Astrocyte of the spinal cord (primary cell): ENCODE results near the gene ZMIZ1.

ENCODE experiments used
- DNase-seq: peaks from one replicate; pipeline ENCODE4 v3.0.0; 2011; ENCODE audit warnings: low read depth, low spot score
- H3K4me3 ChIP-seq: 2 replicates; pipeline ENCODE4 v1.5.1; 2011; ENCODE audit warnings: low read depth, mild to moderate bottlenecking, low read length, moderate library complexity
- CTCF ChIP-seq: IDR thresholded peaks from 2 replicates; pipeline ENCODE4 v1.5.1; 2012; ENCODE audit warnings: low read depth, mild to moderate bottlenecking, low read length, inconsistent platforms
- in situ Hi-C: cut with HindIII; loops from 2 replicates; pipeline ENCODE4 v1.10.0; 2017; ENCODE audit warnings: low sequenced_read_pairs

Gene ZMIZ1

DNA sequence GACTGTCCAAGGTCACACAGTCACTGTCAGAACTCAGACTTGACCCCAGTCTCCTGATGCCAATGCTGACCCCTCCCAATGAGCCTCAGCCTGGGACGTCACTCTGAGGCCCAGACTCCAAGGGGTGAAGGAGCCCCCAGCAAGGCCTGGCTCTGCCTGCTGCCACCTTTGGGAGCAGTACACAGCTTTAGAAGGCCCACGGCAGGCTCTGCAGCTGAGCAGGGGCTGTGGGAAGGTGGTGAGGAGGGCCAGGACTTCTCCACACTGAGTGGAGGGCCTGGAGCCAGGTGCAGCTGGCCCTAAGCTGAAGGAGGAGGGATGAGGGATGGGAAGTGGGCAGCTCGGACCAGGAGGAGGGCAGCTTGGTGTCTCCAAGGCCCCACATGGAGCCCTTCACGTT is 23.9 kb upstream of the ZMIZ1 start:
- no peak for TF ChIP-seq CTCF
- no peak overlapping the region for H3K4me3 ChIP-seq
- DNase-seq: no peak
- in situ Hi-C loops: no loop called here

DNA sequence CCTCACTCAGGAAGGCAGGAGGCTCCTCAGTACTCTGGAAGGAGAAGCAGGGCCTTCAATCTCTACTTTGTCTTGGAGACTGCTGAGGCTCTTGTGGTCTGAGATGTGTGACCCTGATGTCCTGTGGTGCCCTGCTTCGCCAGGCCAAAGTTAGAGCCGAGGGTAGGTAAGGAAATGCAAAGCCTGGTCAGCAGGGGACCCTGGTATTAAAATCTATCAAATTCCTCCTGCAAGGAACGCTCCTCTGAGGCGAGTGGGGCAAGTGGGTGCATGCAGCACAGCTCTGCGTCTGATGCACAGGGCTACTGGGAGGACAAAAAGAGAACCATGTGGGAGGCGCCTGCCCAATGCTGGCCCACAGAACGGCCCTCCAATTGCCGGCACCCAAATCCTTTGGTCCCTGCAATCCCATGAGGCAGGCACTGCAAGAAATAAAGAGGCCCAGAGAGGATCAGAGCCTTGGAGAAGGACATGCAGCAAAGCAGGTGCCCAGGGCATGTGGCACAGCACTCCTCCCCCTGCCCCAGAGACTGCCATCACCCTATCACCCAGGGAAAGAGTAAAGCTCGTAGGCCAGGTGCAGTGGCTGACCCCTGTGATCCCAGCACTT is 23.1 kb upstream of the ZMIZ1 start:
- H3K4me3 ChIP-seq: no peak overlapping the region
- TF ChIP-seq CTCF: no peak
- DNase-seq: no peak
- in situ Hi-C loops: no loop called here

- H3K4me3 ChIP-seq: no peak overlapping the region
- no peak for DNase-seq
- TF ChIP-seq CTCF: no peak
- in situ Hi-C loops: no loop called here
These were observed 22.4 kb upstream of the ZMIZ1 start for GRCh38 chr10:79046326-79046725.

DNA sequence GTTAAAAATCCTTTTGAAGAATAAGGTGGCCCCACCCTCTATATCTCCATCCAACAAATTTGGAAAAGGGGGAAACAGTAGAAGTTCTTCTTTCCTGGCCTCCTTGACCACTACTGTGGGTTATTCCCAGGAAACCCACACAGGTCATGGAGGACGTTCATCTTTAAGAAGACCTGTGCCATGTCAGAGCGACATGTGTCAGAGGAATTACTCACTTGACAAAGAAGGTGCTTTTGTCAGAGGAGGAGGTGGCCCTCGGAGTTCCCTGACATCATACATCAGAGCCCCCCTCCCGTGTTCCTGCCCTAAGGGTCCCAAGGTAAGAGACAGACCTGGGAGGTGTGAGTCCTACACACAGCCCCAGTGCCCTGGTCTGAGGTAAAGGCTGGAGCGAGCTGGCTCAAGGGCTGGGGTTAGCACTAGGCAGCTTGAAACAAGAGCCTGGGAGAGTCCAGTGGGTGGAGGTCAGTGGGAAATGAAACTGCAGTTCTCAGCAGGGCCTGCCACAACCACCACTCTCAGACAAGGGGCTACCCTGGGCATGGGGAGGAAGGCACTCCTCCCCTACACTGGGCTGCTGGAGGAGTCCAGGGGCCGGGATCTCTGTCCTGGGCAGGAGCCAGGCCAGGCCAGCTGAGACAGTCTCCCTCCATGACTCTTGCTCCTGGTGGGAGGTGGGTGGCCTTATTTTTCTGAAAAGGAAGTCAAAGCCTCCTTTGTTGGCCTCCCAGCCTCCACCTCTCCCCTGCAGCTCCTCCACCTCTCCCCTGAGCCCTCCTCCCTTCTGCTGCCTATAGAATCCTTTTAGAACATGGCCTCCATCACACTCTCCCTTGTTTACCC is 21.8 kb upstream of the ZMIZ1 start:
- DNase-seq: no peak
- H3K4me3 ChIP-seq: no peak overlapping the region
- TF ChIP-seq CTCF: no peak
- in situ Hi-C loops: no loop called here

GRCh38 chr10:79047584-79047874 is 21.2 kb upstream of the ZMIZ1 start:
- in situ Hi-C loops: no loop called here
- no peak for DNase-seq
- TF ChIP-seq CTCF: no peak

GRCh38 chr10:79047875-79048638 is 20.7 kb upstream of the ZMIZ1 start:
- in situ Hi-C loops: no loop called here
- no peak for DNase-seq
- H3K4me3 ChIP-seq: no peak overlapping the region
- TF ChIP-seq CTCF: no peak

More at GRCh38 chr10:79047584-79047874, 21.2 kb upstream of the ZMIZ1 start:
- no peak overlapping the region for H3K4me3 ChIP-seq
